Keratinocyte (primary cell): ENCODE measurements around the gene VPS18. TPM values are rescaled to one million over a fixed set of nuclear protein-coding genes. Genes with fewer than 3 reads are reported as not detected.

Experiments
- DNase-seq: peaks from one replicate; pipeline ENCODE4 v3.0.0-alpha.2; 2011; ENCODE audit warnings: low read depth, missing footprints, low spot score
- FAIRE-seq: peaks from 2 replicates; lab custom pipeline; 2011; peaks lifted over from hg19 to GRCh38; lab: Jason Lieb, UNC
- H2AFZ ChIP-seq: 2 replicates; pipeline ENCODE4 v1.6.0; 2012; ENCODE audit warnings: low read length, control low read depth, inconsistent platforms; ENCODE audit not compliant: control insufficient read depth
- H3K27ac ChIP-seq: 2 replicates; pipeline ENCODE4 v1.5.1; 2011; ENCODE audit warnings: low read length; ENCODE audit not compliant: control insufficient read depth, insufficient read depth
- H3K27me3 ChIP-seq: 3 replicates; pipeline ENCODE4 v1.6.0; 2011; ENCODE audit warnings: low read length; ENCODE audit not compliant: control insufficient read depth, insufficient read depth; ENCODE audit errors: extremely low read depth
- H3K36me3 ChIP-seq, 2 experiments: 2 replicates in 1 of 2; 3 replicates in 1 of 2; pipeline ENCODE4 v1.5.1; 2011; ENCODE audit warnings: low read length in 2 of 2, mild to moderate bottlenecking in 1 of 2; ENCODE audit not compliant: control insufficient read depth in 2 of 2, insufficient read depth in 2 of 2; ENCODE audit errors: extremely low read depth in 1 of 2
- H3K4me1 ChIP-seq: 3 replicates; pipeline ENCODE4 v1.5.1; 2011; ENCODE audit warnings: low read length; ENCODE audit not compliant: control insufficient read depth, insufficient read depth; ENCODE audit errors: extremely low read depth
- H3K4me2 ChIP-seq: 3 replicates; pipeline ENCODE4 v1.6.0; 2011; ENCODE audit warnings: low read depth, low read length; ENCODE audit not compliant: control insufficient read depth, insufficient read depth; ENCODE audit errors: extremely low read depth
- H3K4me3 ChIP-seq, 3 experiments: fragments of 200-600 bp in 1 of 3; sonication (generic) in 1 of 3; 2 replicates in 2 of 3; 3 replicates in 1 of 3; pipeline ENCODE4 v1.5.1; 2011 to 2016; ENCODE audit warnings: low read length in 3 of 3, mild to moderate bottlenecking in 3 of 3, control low read depth in 2 of 3, inconsistent platforms in 1 of 3, low read depth in 1 of 3, mixed read lengths in 1 of 3, mixed run types in 1 of 3, moderate library complexity in 1 of 3; ENCODE audit not compliant: control insufficient read depth in 2 of 3, insufficient read depth in 2 of 3; ENCODE audit errors: extremely low read depth in 1 of 3
- H3K79me2 ChIP-seq: 2 replicates; pipeline ENCODE4 v1.6.0; 2012; ENCODE audit warnings: low read length; ENCODE audit not compliant: control insufficient read depth, insufficient read depth
- H3K9ac ChIP-seq: 3 replicates; pipeline ENCODE4 v1.6.0; 2011; ENCODE audit warnings: low read length; ENCODE audit not compliant: control insufficient read depth, insufficient read depth; ENCODE audit errors: extremely low read depth
- H3K9me1 ChIP-seq: 3 replicates; pipeline ENCODE4 v1.6.0; 2011; ENCODE audit warnings: low read length; ENCODE audit not compliant: control insufficient read depth, insufficient read depth; ENCODE audit errors: extremely low read depth
- H3K9me3 ChIP-seq: 2 replicates; pipeline ENCODE4 v1.5.1; 2012; ENCODE audit warnings: low read depth, low read length; ENCODE audit not compliant: control insufficient read depth
- H4K20me1 ChIP-seq: 3 replicates; pipeline ENCODE4 v1.6.0; 2011; ENCODE audit warnings: low read length; ENCODE audit not compliant: control insufficient read depth, insufficient read depth; ENCODE audit errors: extremely low read depth
- CTCF ChIP-seq, 3 experiments: IDR thresholded peaks in 1 of 3; conservative IDR thresholded peaks in 1 of 3; optimal IDR thresholded peaks in 1 of 3; 2 replicates in 2 of 3; 3 replicates in 1 of 3; pipeline versions ENCODE3 to v1.5.1; 2011; ENCODE audit warnings: low read length in 3 of 3, mild to moderate bottlenecking in 3 of 3, moderate library complexity in 2 of 3, control low read depth in 1 of 3, inconsistent platforms in 1 of 3; ENCODE audit not compliant: insufficient read depth in 2 of 3; ENCODE audit errors: extremely low read depth in 1 of 3
- EZH2 ChIP-seq: IDR thresholded peaks from one replicate; pipeline ENCODE4 v1.6.1; 2012; ENCODE audit warnings: inconsistent platforms, mild to moderate bottlenecking, low read length, moderate library complexity
- dilution Hi-C: fragments of 300-500 bp; cut with MboI; formaldehyde crosslinking; loops from one replicate; pipeline ENCODE4 v1.7.0; 2020; ENCODE audit warnings: low sequenced_read_pairs; ENCODE audit not compliant: extremely low pct_ligation_motif_present
- polyA plus RNA-seq, 5 experiments: library from polyadenylated mRNA; depleted of rRNA in 3 of 5; stranded (reverse) in 3 of 5; stranded (forward) in 1 of 5; unstranded in 1 of 5; fragments of >200 nt; gene quantifications; 1 replicate in 1 of 5; 2 replicates in 3 of 5; 3 replicates in 1 of 5; pipeline versions ENCODE4 v1.2.1 to v1.2.3, GENCODE V29; 2011 to 2012; ENCODE audit warnings: missing spikeins in 2 of 5, low read depth in 1 of 5, low replicate concordance in 1 of 5

VPS18 gene
- polyA plus RNA-seq, 1 donor (not counting 4 experiments of a cell fraction or from before 2014, with no cell fraction given), result 11.6 TPM

DNA sequence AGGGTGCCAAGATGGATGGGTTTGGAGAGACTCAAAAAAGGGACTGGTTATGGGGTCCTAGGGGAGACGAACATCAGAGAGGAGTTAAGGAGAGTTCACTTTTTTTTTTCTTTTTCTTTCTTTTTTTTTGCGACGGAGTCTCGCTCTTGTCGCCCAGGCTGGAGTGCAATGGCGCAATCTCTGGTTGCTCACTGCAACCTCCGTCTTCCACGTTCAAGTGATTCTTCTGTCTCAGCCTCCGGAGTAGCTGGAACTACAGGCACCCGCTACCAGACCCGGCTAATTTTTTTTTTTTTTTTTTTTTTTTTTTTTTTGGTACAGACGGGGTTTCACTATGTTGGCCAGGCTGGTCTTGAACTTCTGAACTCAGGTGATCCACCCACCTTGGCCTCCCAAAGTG is 49.2 kb upstream of the VPS18 start:
- H3K27ac ChIP-seq, result peak overlapping the region; percentile 92
- no peak for DNase-seq
- H3K4me1 ChIP-seq, result peaks cover 42% of the 10 kb centered on the region

DNA sequence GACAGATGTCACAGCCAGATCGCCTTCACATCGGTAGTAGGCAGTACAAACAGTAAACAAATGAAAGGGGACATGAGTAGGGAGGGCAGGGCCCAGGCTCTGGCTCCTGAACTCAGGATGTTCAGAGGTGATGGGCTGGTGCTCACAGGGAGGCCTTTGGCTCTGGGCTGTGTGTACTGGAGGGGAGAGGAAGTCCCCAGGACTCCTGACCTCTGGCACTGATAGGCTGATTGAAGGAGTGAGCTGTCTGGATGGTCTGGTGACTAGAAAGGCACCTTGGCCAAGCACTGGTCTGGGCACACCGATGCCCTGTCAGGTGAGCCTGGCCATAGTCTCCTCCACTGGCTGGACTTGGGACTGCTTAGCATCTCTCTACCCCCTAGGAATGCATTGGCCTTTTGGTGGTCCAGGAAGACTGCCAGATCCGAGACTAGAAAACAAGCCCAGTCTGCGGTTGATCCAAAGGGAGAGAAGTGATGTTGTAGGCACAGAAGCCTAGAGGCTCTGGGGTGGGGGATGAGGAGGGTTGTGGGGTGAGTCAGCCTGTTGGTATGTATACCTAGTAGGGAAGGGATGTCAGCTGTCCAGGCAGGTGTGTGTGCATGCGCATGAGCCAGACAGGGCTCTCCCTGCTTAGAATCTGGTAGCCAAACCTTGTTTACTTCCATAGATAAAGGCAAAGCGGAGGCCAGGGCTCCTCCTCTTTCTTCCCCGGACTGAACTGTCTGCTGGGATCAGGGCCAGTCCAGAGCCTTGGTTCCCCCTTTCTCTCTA is 48.6 kb upstream of the VPS18 start:
- peak overlapping the region; percentile 97 for H3K4me2 ChIP-seq
- H3K4me3 ChIP-seq, result peak overlapping the region; percentile 79 to 99 (median 95)
- peaks cover 42% of the 10 kb centered on the region for H3K4me1 ChIP-seq
- dilution Hi-C loops, result no loop called here
- H2AFZ ChIP-seq, result no peak overlapping the region
- H3K9me1 ChIP-seq, result peaks cover 4% of the 10 kb centered on the region
- DNase-seq (peak; percentile 89), FAIRE-seq (peak; percentile 96)
- peaks cover 59% of the 10 kb centered on the region for H3K79me2 ChIP-seq
- peaks cover 21% of the 10 kb centered on the region for H4K20me1 ChIP-seq
- H3K9ac ChIP-seq, result peak overlapping the region; percentile 85
- TF ChIP-seq EZH2 (no peak), CTCF (optimal IDR thresholded peaks at IDR 0.05 in 1 of 3, IDR thresholded peaks at IDR 0.05 in 1 of 3, conservative IDR thresholded peaks at IDR 0.05 in 1 of 3; ENCODE audit: extremely low read depth in 1 of 3, insufficient read depth in 2 of 3, low read length in 3 of 3) (no peak)
- peaks cover 8 to 26% of the 10 kb centered on the region in 2 experiments for H3K36me3 ChIP-seq
- H3K27ac ChIP-seq, result peak overlapping the region; percentile 92
- no peaks in the 10 kb centered on the region for H3K27me3 ChIP-seq
- no peaks in the 10 kb centered on the region for H3K9me3 ChIP-seq

More for the DNA sequence above, 49.2 kb upstream of the VPS18 start:
- dilution Hi-C loops, result no loop called here
- Histone ChIP-seq H3K4me2 (peak overlapping the region; percentile 97), H3K9me1 (peaks cover 4% of the 10 kb centered on the region), H3K4me3 (peak overlapping the region; percentile 79 to 99 (median 95)), H3K36me3 (peaks cover 3 to 20% of the 10 kb centered on the region in 2 experiments), H2AFZ (peak overlapping the region; percentile 64), H3K9me3 (no peaks in the 10 kb centered on the region), H3K9ac (peak overlapping the region; percentile 85), H4K20me1 (peaks cover 21% of the 10 kb centered on the region), H3K27me3 (no peaks in the 10 kb centered on the region), H3K79me2 (peaks cover 54% of the 10 kb centered on the region)
- FAIRE-seq, result no peak
- TF ChIP-seq EZH2, result no peak
- no peak for TF ChIP-seq CTCF (optimal IDR thresholded peaks at IDR 0.05 in 1 of 3, IDR thresholded peaks at IDR 0.05 in 1 of 3, conservative IDR thresholded peaks at IDR 0.05 in 1 of 3; ENCODE audit: extremely low read depth in 1 of 3, insufficient read depth in 2 of 3, low read length in 3 of 3)
